Measurements from ENCODE around the gene CNTF. TPM values are rescaled to one million over a fixed set of nuclear protein-coding genes. Genes with fewer than 3 reads are reported as not detected.
"Not testable (repeated sequence)": the region's sequence is repeated elsewhere in the genome, so short reads cannot be mapped to it uniquely, and the experiment has no call there.

Gene CNTF
- total RNA-seq (1 to 10 TPM in 1 of 2 donors, under 1 TPM in 1; 0.47 to 1.9 TPM), polyA plus RNA-seq (ENCODE audit: insufficient read length in 6 of 6) (1 to 10 TPM in 2 of 6 donors, under 1 TPM in 4; 0.64 to 1.1 (median 0.77) TPM)
- long read RNA-seq, donor 1: 0 reads
- long read RNA-seq, donor 2: 0 reads
- long read RNA-seq, donor 3: 0 reads
- long read RNA-seq, donor 4: 0 reads
- long read RNA-seq, donor 5: 0 reads
- long read RNA-seq, donor 6: 0 reads
- long read RNA-seq, donor 7: 0 reads
- long read RNA-seq, donor 8, partial matches to known transcripts: 0 of 1 reads
- long read RNA-seq, donor 8, other reads (novel, unspliced or antisense): 0 of 1 reads
- long read RNA-seq, donor 9: 0 reads
- long read RNA-seq, donor 10: 0 reads
- long read RNA-seq, donor 11: 0 reads
- long read RNA-seq, donor 12: 0 reads

- TF ChIP-seq CTCF (IDR thresholded peaks at IDR 0.05): no peak
- Histone ChIP-seq H3K36me3 (peaks cover 0 to 85% of the 10 kb centered on the region in 2 donors), H3K27ac (no peak within 1 kb of the TSS), H3K9me3 (no peaks in the 10 kb centered on the region), H3K27me3 (no peaks in the 10 kb centered on the region), H3K4me3 (no peak within 1 kb of the TSS), H3K4me1 (peaks cover 0 to 3% of the 10 kb centered on the region in 2 donors)
- intact Hi-C loops (cut with DNase I): no loop called here
- ATAC-seq: no peak
- no peak for DNase-seq
Observed at GRCh38 chr11:58622344-58622743, at the start of gene CNTF. Gene CNTF, plus strand, starts transcription at chr11:58622665. Its CDS starts 88 bp downstream, at chr11:58622753.

- H3K9me3 ChIP-seq; H3K27me3 ChIP-seq; DNase-seq; intact Hi-C loops (cut with DNase I); ATAC-seq: not testable (repeated sequence)
- peaks cover 20 to 67% of the 10 kb centered on the region in 2 donors for H3K4me1 ChIP-seq
- peaks cover 0 to 23% of the 10 kb centered on the region in 2 donors for H3K36me3 ChIP-seq
- H3K4me3 ChIP-seq: peak overlapping the region in 1 of 2 donors; percentile 24
- H3K27ac ChIP-seq: peak overlapping the region; percentile 4 to 99
Observed at GRCh38 chr11:58572906-58573305, 49.6 kb upstream of the CNTF start.

GRCh38 chr11:58573451-58574104, 48.9 kb upstream of the CNTF start:
- peaks cover 0 to 20% of the 10 kb centered on the region in 2 donors for H3K36me3 ChIP-seq
- TF ChIP-seq CTCF (IDR thresholded peaks at IDR 0.05): no peak
- peak; percentile 1 for ATAC-seq
- intact Hi-C loops (cut with DNase I): no loop called here
- H3K4me3 ChIP-seq: peak overlapping the region in 1 of 2 donors; percentile 34
- peak in 1 of 4 donors; percentile 51 for DNase-seq
- H3K9me3 ChIP-seq: no peaks in the 10 kb centered on the region
- H3K27me3 ChIP-seq: no peaks in the 10 kb centered on the region
- peaks cover 20 to 60% of the 10 kb centered on the region in 2 donors for H3K4me1 ChIP-seq
- peak overlapping the region; percentile 72 to 99 for H3K27ac ChIP-seq

- peaks cover 0 to 7% of the 10 kb centered on the region in 2 donors for H3K36me3 ChIP-seq
- intact Hi-C loops (cut with DNase I): no loop called here
- H3K4me1 ChIP-seq: peaks cover 20 to 59% of the 10 kb centered on the region in 2 donors
- H3K9me3 ChIP-seq: no peaks in the 10 kb centered on the region
- H3K27me3 ChIP-seq: no peaks in the 10 kb centered on the region
- DNase-seq (no peak), ATAC-seq (no peak)
- peak overlapping the region in 1 of 2 donors; percentile 34 for H3K4me3 ChIP-seq
- TF ChIP-seq CTCF (IDR thresholded peaks at IDR 0.05): no peak
- H3K27ac ChIP-seq: peak overlapping the region; percentile 72 to 99
Observed at GRCh38 chr11:58574881-58575280, 47.6 kb upstream of the CNTF start.

- intact Hi-C loops (cut with DNase I): no loop called here
Observed at GRCh38 chr11:58575377-58576020, 47.0 kb upstream of the CNTF start, which contains the start of gene LPXN. Gene LPXN, minus strand, starts transcription at chr11:58575856. Its CDS starts 84 bp downstream, at chr11:58575772.

More at GRCh38 chr11:58575377-58576020, 47.0 kb upstream of the CNTF start, which contains the start of gene LPXN:
- H3K9me3 ChIP-seq: no peaks in the 10 kb centered on the region
- no peaks in the 10 kb centered on the region for H3K27me3 ChIP-seq
- DNase-seq (no peak), ATAC-seq (no peak)
- TF ChIP-seq CTCF (IDR thresholded peaks at IDR 0.05): no peak
- peaks cover 0 to under 1% of the 10 kb centered on the region in 2 donors for H3K36me3 ChIP-seq
- H3K4me1 ChIP-seq: peaks cover 20 to 65% of the 10 kb centered on the region in 2 donors
- peak within 1 kb of the TSS; percentile 99 to 100 for H3K27ac ChIP-seq
- peak within 1 kb of the TSS in 1 of 2 donors; percentile 91 for H3K4me3 ChIP-seq
